MM.1S (cell line): ENCODE results near the gene CHCHD6.

ENCODE experiments used
- DNase-seq: peaks from one replicate; pipeline ENCODE4 v3.0.0-alpha.2; 2015
- H2AFZ ChIP-seq: fragments of 300-600 bp; sonication (generic); 2 replicates; pipeline ENCODE4 v1.6.0; 2016; ENCODE audit warnings: antibody characterized with exemption, low read length
- H3F3A ChIP-seq: fragments of 300-600 bp; sonication (generic); 2 replicates; pipeline ENCODE4 v1.6.1; 2016; ENCODE audit warnings: mild to moderate bottlenecking, antibody characterized with exemption, low read length, moderate library complexity, mixed read lengths; ENCODE audit not compliant: insufficient read depth
- H3K27ac ChIP-seq: fragments of 300-600 bp; sonication (generic); 2 replicates; pipeline ENCODE4 v1.5.1; 2016; ENCODE audit warnings: mild to moderate bottlenecking, low read length
- H3K27me3 ChIP-seq: fragments of 300-600 bp; sonication (generic); replicated peaks from 2 replicates; pipeline ENCODE4 v1.6.0; 2016; ENCODE audit warnings: low read length; ENCODE audit not compliant: insufficient read depth
- H3K36me3 ChIP-seq: fragments of 300-600 bp; sonication (generic); replicated peaks from 2 replicates; pipeline ENCODE4 v1.6.1; 2016; ENCODE audit warnings: mild to moderate bottlenecking, low read length, mixed read lengths; ENCODE audit not compliant: insufficient read depth
- H3K4me1 ChIP-seq: fragments of 300-600 bp; sonication (generic); 2 replicates; pipeline ENCODE4 v1.6.1; 2016; ENCODE audit warnings: low read length, mixed read lengths
- H3K4me2 ChIP-seq: fragments of 300-600 bp; sonication (generic); 2 replicates; pipeline ENCODE4 v1.6.0; 2016; ENCODE audit warnings: low read depth, low read length
- H3K4me3 ChIP-seq: fragments of 300-600 bp; sonication (generic); 2 replicates; pipeline ENCODE4 v1.5.1; 2016; ENCODE audit warnings: low read length, mixed read lengths
- H3K79me2 ChIP-seq: fragments of 300-600 bp; sonication (generic); 2 replicates; pipeline ENCODE4 v1.6.1; 2016; ENCODE audit warnings: mixed run types, low read length, mixed read lengths
- H3K9ac ChIP-seq: fragments of 300-600 bp; sonication (generic); 2 replicates; pipeline ENCODE4 v1.6.1; 2016; ENCODE audit warnings: low read length, mixed read lengths
- H3K9me2 ChIP-seq: fragments of 300-600 bp; sonication (generic); replicated peaks from 2 replicates; pipeline ENCODE4 v1.6.1; 2016; ENCODE audit warnings: mild to moderate bottlenecking, low read length, mixed read lengths; ENCODE audit not compliant: insufficient read depth
- H3K9me3 ChIP-seq: fragments of 300-600 bp; sonication (generic); replicated peaks from 2 replicates; pipeline ENCODE4 v1.6.1; 2016; ENCODE audit warnings: mild to moderate bottlenecking, low read length, mixed read lengths; ENCODE audit not compliant: insufficient read depth
- H4K20me1 ChIP-seq: fragments of 300-600 bp; sonication (generic); 2 replicates; pipeline ENCODE4 v1.6.1; 2016; ENCODE audit warnings: mild to moderate bottlenecking, low read length, moderate library complexity, mixed read lengths; ENCODE audit not compliant: insufficient read depth
- CTCF ChIP-seq: fragments of 300-600 bp; sonication (generic); IDR thresholded peaks from 2 replicates; pipeline ENCODE4 v1.5.1; 2016; ENCODE audit warnings: antibody characterized with exemption, low read length, mixed read lengths
- EZH2 ChIP-seq: fragments of 300-600 bp; sonication (generic); optimal IDR thresholded peaks from 2 replicates; pipeline ENCODE3; 2017; ENCODE audit warnings: low read depth, mild to moderate bottlenecking, antibody characterized with exemption, low read length, mixed read lengths
- EZH2phosphoT487 ChIP-seq: fragments of 300-600 bp; sonication (generic); IDR thresholded peaks from 2 replicates; pipeline ENCODE4 v1.6.1; 2018; ENCODE audit warnings: antibody characterized with exemption, low read length

The CHCHD6 gene

GRCh38 chr3:126945171-126945721, 241.2 kb downstream of the CHCHD6 start:
- Histone ChIP-seq H3F3A (no peaks in the 10 kb centered on the region), H3K36me3 (no peaks in the 10 kb centered on the region), H3K9ac (no peak overlapping the region), H2AFZ (no peak overlapping the region), H3K4me3 (no peak overlapping the region), H3K4me2 (no peak overlapping the region), H3K9me2 (no peaks in the 10 kb centered on the region), H3K27me3 (no peaks in the 10 kb centered on the region), H3K9me3 (no peaks in the 10 kb centered on the region), H3K4me1 (peaks cover 6% of the 10 kb centered on the region), H4K20me1 (no peaks in the 10 kb centered on the region), H3K79me2 (no peaks in the 10 kb centered on the region), H3K27ac (no peak overlapping the region)
- TF ChIP-seq EZH2phosphoT487 (no peak), EZH2 (no peak), CTCF (no peak; the same call in 1 of the 2 replicates)
- DNase-seq = no peak

- TF ChIP-seq EZH2phosphoT487 (no peak), EZH2 (no peak), CTCF (no peak)
- Histone ChIP-seq H4K20me1 (no peaks in the 10 kb centered on the region), H3K9me3 (no peaks in the 10 kb centered on the region), H3K9me2 (no peaks in the 10 kb centered on the region), H3K9ac (no peak overlapping the region), H3K4me2 (no peak overlapping the region), H3K4me3 (no peak overlapping the region), H3F3A (no peaks in the 10 kb centered on the region), H3K4me1 (peaks cover 6% of the 10 kb centered on the region), H3K27me3 (no peaks in the 10 kb centered on the region), H3K27ac (no peak overlapping the region), H2AFZ (no peak overlapping the region), H3K36me3 (no peaks in the 10 kb centered on the region), H3K79me2 (no peaks in the 10 kb centered on the region)
- DNase-seq = no peak
Measured at GRCh38 chr3:126945891-126946290, 241.9 kb downstream of the CHCHD6 start.

GRCh38 chr3:126946405-126946804, 242.4 kb downstream of the CHCHD6 start:
- no peak overlapping the region for H2AFZ ChIP-seq
- H3K9ac ChIP-seq = no peak overlapping the region
- H3K27me3 ChIP-seq = no peaks in the 10 kb centered on the region
- no peak overlapping the region for H3K27ac ChIP-seq
- no peak overlapping the region for H3K4me2 ChIP-seq
- H3K4me1 ChIP-seq = peaks cover 6% of the 10 kb centered on the region
- TF ChIP-seq CTCF = no peak
- no peak for TF ChIP-seq EZH2phosphoT487
- TF ChIP-seq EZH2 = no peak
- no peaks in the 10 kb centered on the region for H3F3A ChIP-seq
- no peaks in the 10 kb centered on the region for H4K20me1 ChIP-seq
- H3K79me2 ChIP-seq = no peaks in the 10 kb centered on the region
- H3K36me3 ChIP-seq = no peaks in the 10 kb centered on the region
- H3K9me2 ChIP-seq = no peaks in the 10 kb centered on the region
- no peaks in the 10 kb centered on the region for H3K9me3 ChIP-seq
- DNase-seq = no peak
- H3K4me3 ChIP-seq = no peak overlapping the region
